ENCODE results near the gene KCNMA1. TPM values are rescaled to one million over a fixed set of nuclear protein-coding genes. Genes with fewer than 3 reads are reported as not detected.
"Not testable (repeated sequence)": the region's sequence is repeated elsewhere in the genome, so short reads cannot be mapped to it uniquely, and the experiment has no call there.

Gene KCNMA1
- total RNA-seq, 2 donors from 2014 or later: 0.48 to 0.56 TPM

- not testable (repeated sequence) for H3K36me3 Mint-ChIP-seq (ENCODE audit: low read depth); H3K4me1 Mint-ChIP-seq; H3K27me3 Mint-ChIP-seq; H3K27ac Mint-ChIP-seq; ATAC-seq (replicated peaks); H3K9me3 Mint-ChIP-seq; H3K4me3 Mint-ChIP-seq
Observed at GRCh38 chr10:77412573-77413133, 225.0 kb downstream of the KCNMA1 start.

- no peak overlapping the region for H3K27ac Mint-ChIP-seq
- peaks cover 5% of the 10 kb centered on the region for H3K27me3 Mint-ChIP-seq
- H3K4me1 Mint-ChIP-seq: no peaks in the 10 kb centered on the region
- no peaks in the 10 kb centered on the region for H3K36me3 Mint-ChIP-seq (ENCODE audit: low read depth)
- H3K4me3 Mint-ChIP-seq: no peak overlapping the region
- no peak for ATAC-seq (replicated peaks)
- no peaks in the 10 kb centered on the region for H3K9me3 Mint-ChIP-seq
Observed at GRCh38 chr10:77411805-77412204, 225.8 kb downstream of the KCNMA1 start.

GRCh38 chr10:77410523-77410922 is 227.1 kb downstream of the KCNMA1 start:
- H3K4me3 Mint-ChIP-seq: no peak overlapping the region
- no peaks in the 10 kb centered on the region for H3K9me3 Mint-ChIP-seq
- no peak for ATAC-seq (replicated peaks)
- H3K27me3 Mint-ChIP-seq: peaks cover 4% of the 10 kb centered on the region
- H3K36me3 Mint-ChIP-seq (ENCODE audit: low read depth): no peaks in the 10 kb centered on the region
- no peak overlapping the region for H3K27ac Mint-ChIP-seq
- H3K4me1 Mint-ChIP-seq: no peaks in the 10 kb centered on the region

- peaks cover 4% of the 10 kb centered on the region for H3K27me3 Mint-ChIP-seq
- H3K9me3 Mint-ChIP-seq: no peaks in the 10 kb centered on the region
- H3K4me1 Mint-ChIP-seq: no peaks in the 10 kb centered on the region
- no peak overlapping the region for H3K4me3 Mint-ChIP-seq
- ATAC-seq (replicated peaks): no peak
- H3K27ac Mint-ChIP-seq: no peak overlapping the region
- no peaks in the 10 kb centered on the region for H3K36me3 Mint-ChIP-seq (ENCODE audit: low read depth)
Observed at GRCh38 chr10:77409697-77410471, 227.7 kb downstream of the KCNMA1 start.

GRCh38 chr10:77408259-77408658 is 229.3 kb downstream of the KCNMA1 start:
- no peaks in the 10 kb centered on the region for H3K9me3 Mint-ChIP-seq
- H3K27ac Mint-ChIP-seq: no peak overlapping the region
- no peaks in the 10 kb centered on the region for H3K4me1 Mint-ChIP-seq
- no peak overlapping the region for H3K4me3 Mint-ChIP-seq
- ATAC-seq (replicated peaks): no peak
- no peaks in the 10 kb centered on the region for H3K36me3 Mint-ChIP-seq (ENCODE audit: low read depth)
- peaks cover 8% of the 10 kb centered on the region for H3K27me3 Mint-ChIP-seq

- ATAC-seq (replicated peaks): no peak
- peaks cover 12% of the 10 kb centered on the region for H3K27me3 Mint-ChIP-seq
- no peaks in the 10 kb centered on the region for H3K36me3 Mint-ChIP-seq (ENCODE audit: low read depth)
Observed at GRCh38 chr10:77406764-77407430, 230.7 kb downstream of the KCNMA1 start.

GRCh38 chr10:77405771-77406241 is 231.8 kb downstream of the KCNMA1 start:
- no peak overlapping the region for H3K4me3 Mint-ChIP-seq
- H3K9me3 Mint-ChIP-seq: no peaks in the 10 kb centered on the region
- H3K27ac Mint-ChIP-seq: no peak overlapping the region
- H3K27me3 Mint-ChIP-seq: peaks cover 16% of the 10 kb centered on the region
- no peak for ATAC-seq (replicated peaks)
- no peaks in the 10 kb centered on the region for H3K36me3 Mint-ChIP-seq (ENCODE audit: low read depth)
- no peaks in the 10 kb centered on the region for H3K4me1 Mint-ChIP-seq

More at GRCh38 chr10:77406764-77407430, 230.7 kb downstream of the KCNMA1 start:
- Mint-ChIP-seq H3K9me3 (no peaks in the 10 kb centered on the region), H3K27ac (no peak overlapping the region), H3K4me1 (no peaks in the 10 kb centered on the region), H3K4me3 (no peak overlapping the region)

- no peaks in the 10 kb centered on the region for H3K36me3 Mint-ChIP-seq (ENCODE audit: low read depth)
- peaks cover 13% of the 10 kb centered on the region for H3K27me3 Mint-ChIP-seq
- no peaks in the 10 kb centered on the region for H3K4me1 Mint-ChIP-seq
- H3K27ac Mint-ChIP-seq: no peak overlapping the region
- H3K4me3 Mint-ChIP-seq: no peak overlapping the region
- ATAC-seq (replicated peaks): no peak
- no peaks in the 10 kb centered on the region for H3K9me3 Mint-ChIP-seq
Observed at GRCh38 chr10:77404810-77405209, 232.8 kb downstream of the KCNMA1 start.

- Mint-ChIP-seq H3K4me3 (no peak overlapping the region), H3K27me3 (peaks cover 13% of the 10 kb centered on the region), H3K36me3 (ENCODE audit: low read depth) (no peaks in the 10 kb centered on the region), H3K27ac (no peak overlapping the region), H3K4me1 (no peaks in the 10 kb centered on the region), H3K9me3 (no peaks in the 10 kb centered on the region)
- no peak for ATAC-seq (replicated peaks)
Observed at GRCh38 chr10:77403761-77404160, 233.8 kb downstream of the KCNMA1 start.

- Mint-ChIP-seq H3K27me3 (peaks cover 13% of the 10 kb centered on the region), H3K4me1 (no peaks in the 10 kb centered on the region), H3K4me3 (no peak overlapping the region), H3K36me3 (ENCODE audit: low read depth) (no peaks in the 10 kb centered on the region), H3K27ac (no peak overlapping the region), H3K9me3 (no peaks in the 10 kb centered on the region)
- no peak for ATAC-seq (replicated peaks)
Observed at GRCh38 chr10:77401683-77402082, 235.9 kb downstream of the KCNMA1 start.

- no peak for ATAC-seq (replicated peaks)
- no peaks in the 10 kb centered on the region for H3K36me3 Mint-ChIP-seq (ENCODE audit: low read depth)
- no peaks in the 10 kb centered on the region for H3K9me3 Mint-ChIP-seq
- no peaks in the 10 kb centered on the region for H3K4me1 Mint-ChIP-seq
- no peak overlapping the region for H3K27ac Mint-ChIP-seq
- peaks cover 13% of the 10 kb centered on the region for H3K27me3 Mint-ChIP-seq
- no peak overlapping the region for H3K4me3 Mint-ChIP-seq
Observed at GRCh38 chr10:77400033-77400432, 237.6 kb downstream of the KCNMA1 start.

- no peak overlapping the region for H3K27ac Mint-ChIP-seq
- no peak overlapping the region for H3K4me3 Mint-ChIP-seq
- peaks cover 13% of the 10 kb centered on the region for H3K27me3 Mint-ChIP-seq
- H3K4me1 Mint-ChIP-seq: no peaks in the 10 kb centered on the region
- no peak for ATAC-seq (replicated peaks)
- no peaks in the 10 kb centered on the region for H3K36me3 Mint-ChIP-seq (ENCODE audit: low read depth)
- no peaks in the 10 kb centered on the region for H3K9me3 Mint-ChIP-seq
Observed at GRCh38 chr10:77398986-77399755, 238.4 kb downstream of the KCNMA1 start.

GRCh38 chr10:77398558-77398957 is 239.1 kb downstream of the KCNMA1 start:
- ATAC-seq (replicated peaks): no peak
- H3K36me3 Mint-ChIP-seq (ENCODE audit: low read depth): no peaks in the 10 kb centered on the region
- peaks cover 12% of the 10 kb centered on the region for H3K27me3 Mint-ChIP-seq
- H3K9me3 Mint-ChIP-seq: no peaks in the 10 kb centered on the region
- H3K27ac Mint-ChIP-seq: no peak overlapping the region
- no peaks in the 10 kb centered on the region for H3K4me1 Mint-ChIP-seq
- no peak overlapping the region for H3K4me3 Mint-ChIP-seq

- peaks cover 6% of the 10 kb centered on the region for H3K27me3 Mint-ChIP-seq
- no peak overlapping the region for H3K4me3 Mint-ChIP-seq
- H3K9me3 Mint-ChIP-seq: no peaks in the 10 kb centered on the region
- no peaks in the 10 kb centered on the region for H3K36me3 Mint-ChIP-seq (ENCODE audit: low read depth)
- ATAC-seq (replicated peaks): no peak
- no peaks in the 10 kb centered on the region for H3K4me1 Mint-ChIP-seq
- no peak overlapping the region for H3K27ac Mint-ChIP-seq
Observed at GRCh38 chr10:77397103-77397502, 240.5 kb downstream of the KCNMA1 start.

Measured in activated T-helper 17 cell treated with anti-CD3 and anti-CD28 coated beads, Interleukin-2, amount 50 U/mL, for 72 hours (primary cell).